Measurements from ENCODE around the gene PLCXD1. TPM values are rescaled to one million over a fixed set of nuclear protein-coding genes. Genes with fewer than 3 reads are reported as not detected.
"Not testable (repeated sequence)": the region's sequence is repeated elsewhere in the genome, so short reads cannot be mapped to it uniquely, and the experiment has no call there.

Gene PLCXD1
- total RNA-seq, 4 donors from 2014 or later, result 1.1 to 8.8 (median 6.0) TPM

DNA sequence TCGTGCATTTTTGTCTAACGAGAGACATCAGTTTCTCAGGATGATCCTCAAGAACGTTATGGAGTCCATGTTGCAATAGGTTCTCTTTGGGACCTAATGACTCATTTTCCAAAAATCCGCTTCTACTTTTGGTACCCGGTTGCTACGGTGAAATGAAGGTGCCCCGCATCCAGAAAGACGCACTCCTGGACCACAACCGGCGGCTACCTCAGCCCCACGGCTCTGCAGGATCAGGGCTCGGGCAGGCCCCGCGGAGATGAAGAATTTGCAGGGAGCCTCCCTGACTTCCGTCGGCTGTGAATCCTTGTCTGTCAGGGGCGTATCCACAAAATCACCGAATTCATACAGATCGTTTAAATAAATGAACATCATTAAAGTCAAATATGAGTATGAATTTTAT, 21.8 kb downstream of the PLCXD1 start:
- WGBS, 2 donors (ENCODE audit: low coverage in 1 of 2), result 90% methylated on average over 2 to 16 of the region's 19 CpGs
- H3K4me3 ChIP-seq, result no peak overlapping the region

GRCh38 chrX:305781-306613, 24.8 kb downstream of the PLCXD1 start:
- H3K4me1 ChIP-seq, H3K27ac ChIP-seq, H3K27me3 ChIP-seq, ATAC-seq, H3K4me3 ChIP-seq: not testable (repeated sequence)
- Histone ChIP-seq H3K36me3 (peaks cover 0 to 99% of the 10 kb centered on the region in 2 donors), H3K9me3 (peaks cover 0 to 14% (median 0%) of the 10 kb centered on the region in 3 donors)
- 93% methylated on average over 7 of the region's 12 CpGs; no CpG with 5 or more reads in 1 of the 2 donors for WGBS, 2 donors (ENCODE audit: low coverage in 1 of 2)

More for the DNA sequence above, 21.8 kb downstream of the PLCXD1 start:
- H3K36me3 ChIP-seq, result peaks cover 0 to 92% of the 10 kb centered on the region in 2 donors
- no peaks in the 10 kb centered on the region for H3K4me1 ChIP-seq
- H3K27me3 ChIP-seq, result no peaks in the 10 kb centered on the region
- no peak overlapping the region for H3K27ac ChIP-seq
- no peak for ATAC-seq
- peaks cover 0 to 14% (median 0%) of the 10 kb centered on the region in 3 donors for H3K9me3 ChIP-seq
- no peak for TF ChIP-seq EP300 (IDR thresholded peaks at IDR 0.05)
- TF ChIP-seq POLR2A (IDR thresholded peaks at IDR 0.05), result no peak
- TF ChIP-seq, protein P1, sequence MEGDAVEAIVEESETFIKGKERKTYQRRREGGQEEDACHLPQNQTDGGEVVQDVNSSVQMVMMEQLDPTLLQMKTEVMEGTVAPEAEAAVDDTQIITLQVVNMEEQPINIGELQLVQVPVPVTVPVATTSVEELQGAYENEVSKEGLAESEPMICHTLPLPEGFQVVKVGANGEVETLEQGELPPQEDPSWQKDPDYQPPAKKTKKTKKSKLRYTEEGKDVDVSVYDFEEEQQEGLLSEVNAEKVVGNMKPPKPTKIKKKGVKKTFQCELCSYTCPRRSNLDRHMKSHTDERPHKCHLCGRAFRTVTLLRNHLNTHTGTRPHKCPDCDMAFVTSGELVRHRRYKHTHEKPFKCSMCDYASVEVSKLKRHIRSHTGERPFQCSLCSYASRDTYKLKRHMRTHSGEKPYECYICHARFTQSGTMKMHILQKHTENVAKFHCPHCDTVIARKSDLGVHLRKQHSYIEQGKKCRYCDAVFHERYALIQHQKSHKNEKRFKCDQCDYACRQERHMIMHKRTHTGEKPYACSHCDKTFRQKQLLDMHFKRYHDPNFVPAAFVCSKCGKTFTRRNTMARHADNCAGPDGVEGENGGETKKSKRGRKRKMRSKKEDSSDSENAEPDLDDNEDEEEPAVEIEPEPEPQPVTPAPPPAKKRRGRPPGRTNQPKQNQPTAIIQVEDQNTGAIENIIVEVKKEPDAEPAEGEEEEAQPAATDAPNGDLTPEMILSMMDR (IDR thresholded peaks at IDR 0.05), result no peak
- no peak for TF ChIP-seq POLR2AphosphoS5 (IDR thresholded peaks at IDR 0.05)

DNA sequence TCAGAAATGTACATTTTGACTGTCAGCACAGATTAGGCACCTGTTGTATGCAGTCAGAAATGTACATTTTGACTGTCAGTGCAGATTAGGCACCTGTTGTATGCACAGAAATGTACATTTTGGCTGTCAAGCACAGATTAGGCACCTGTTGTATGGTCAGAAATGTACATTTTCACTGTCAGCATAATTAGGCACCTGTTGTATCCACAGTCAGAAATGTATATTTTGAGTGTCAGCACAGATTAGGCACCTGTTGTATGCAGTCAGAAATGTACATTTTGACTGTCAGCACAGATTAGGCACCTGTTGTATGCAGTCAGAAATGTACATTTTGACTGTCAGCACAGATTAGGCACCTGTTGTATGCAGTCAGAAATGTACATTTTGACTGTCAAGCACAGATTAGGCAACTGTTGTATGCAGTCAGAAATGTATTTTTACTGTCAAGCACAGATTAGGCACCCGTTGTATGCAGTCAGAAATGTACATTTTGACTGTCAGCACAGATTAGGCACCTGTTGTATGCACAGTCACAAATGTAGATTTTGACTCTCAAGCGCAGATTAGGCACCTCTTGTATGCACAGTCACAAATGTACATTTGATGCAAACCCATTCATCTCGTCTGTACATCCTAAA, 25.6 kb downstream of the PLCXD1 start:
- not testable (repeated sequence) for H3K4me3 ChIP-seq, H3K27me3 ChIP-seq, H3K27ac ChIP-seq, ATAC-seq, H3K4me1 ChIP-seq
- Histone ChIP-seq H3K9me3 (peaks cover 0 to 14% (median 0%) of the 10 kb centered on the region in 3 donors), H3K36me3 (peaks cover 0 to 99% of the 10 kb centered on the region in 2 donors)
- WGBS, 2 donors (ENCODE audit: low coverage in 1 of 2), result 83 to 100% methylated on average over 2 to 3 of the region's 3 CpGs

GRCh38 chrX:307261-308111, 26.3 kb downstream of the PLCXD1 start:
- peaks cover 0 to 99% of the 10 kb centered on the region in 2 donors for H3K36me3 ChIP-seq
- H3K9me3 ChIP-seq, result peaks cover 0 to 14% (median 0%) of the 10 kb centered on the region in 3 donors
- TF ChIP-seq POLR2AphosphoS5 (IDR thresholded peaks at IDR 0.05) (no peak), POLR2A (IDR thresholded peaks at IDR 0.05) (no peak), EP300 (IDR thresholded peaks at IDR 0.05) (no peak)
- TF ChIP-seq, protein P1 (IDR thresholded peaks at IDR 0.05), result no peak
- no peaks in the 10 kb centered on the region for H3K27me3 ChIP-seq
- no peaks in the 10 kb centered on the region for H3K4me1 ChIP-seq
- no peak overlapping the region for H3K27ac ChIP-seq
- no peak overlapping the region for H3K4me3 ChIP-seq
- peak; percentile 7 for ATAC-seq
- 80% methylated on average over 2 of the region's 58 CpGs; no CpG with 5 or more reads in 1 of the 2 donors for WGBS, 2 donors (ENCODE audit: low coverage in 1 of 2)

DNA sequence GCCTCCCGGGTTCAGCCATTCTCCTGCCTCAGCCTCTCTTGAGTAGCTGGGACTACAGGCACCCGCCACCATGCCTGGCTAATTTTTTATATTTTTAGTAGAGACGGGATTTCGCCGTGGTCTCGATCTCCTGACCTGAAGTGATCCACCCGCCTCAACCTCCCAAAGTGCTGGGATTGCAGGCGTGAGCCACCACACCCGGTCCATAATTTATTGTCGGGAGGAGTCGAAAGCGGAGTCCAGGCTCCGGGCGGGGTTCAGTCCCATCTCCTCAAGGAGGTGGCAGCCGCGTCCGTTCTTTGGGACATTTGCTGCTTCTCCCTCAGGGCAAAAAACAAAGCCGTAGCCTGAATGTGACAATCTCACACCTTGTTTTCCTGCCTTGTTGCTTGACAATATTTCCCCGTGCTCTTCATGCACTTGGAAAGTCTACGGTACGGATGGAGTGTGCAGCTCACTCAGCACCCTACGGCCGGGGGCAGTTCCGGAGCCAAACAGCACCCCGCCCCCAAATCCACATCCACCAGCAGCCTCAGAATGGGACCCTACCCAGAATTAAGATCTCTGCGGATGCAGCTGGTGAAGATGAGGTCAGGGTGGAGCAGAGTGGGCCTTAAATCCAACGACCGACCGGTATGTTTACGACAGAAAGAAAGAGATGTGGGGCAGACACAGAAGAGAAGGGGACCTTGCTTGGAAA, 27.8 kb downstream of the PLCXD1 start:
- no peaks in the 10 kb centered on the region for H3K4me1 ChIP-seq
- TF ChIP-seq EP300 (IDR thresholded peaks at IDR 0.05) (no peak), POLR2AphosphoS5 (IDR thresholded peaks at IDR 0.05) (no peak), POLR2A (IDR thresholded peaks at IDR 0.05) (no peak)
- TF ChIP-seq, protein P1 (IDR thresholded peaks at IDR 0.05), result no peak
- H3K27me3 ChIP-seq, result no peaks in the 10 kb centered on the region
- peaks cover 0 to 99% of the 10 kb centered on the region in 2 donors for H3K36me3 ChIP-seq
- H3K27ac ChIP-seq, result no peak overlapping the region
- peaks cover 0 to 8% (median 0%) of the 10 kb centered on the region in 3 donors for H3K9me3 ChIP-seq
- 92 to 95% methylated on average over 15 to 25 of the region's 30 CpGs for WGBS, 2 donors (ENCODE audit: low coverage in 1 of 2)
- H3K4me3 ChIP-seq, result no peak overlapping the region
- ATAC-seq, result no peak
